Body of pancreas (tissue), 4 donors: ENCODE data around the gene RAD51C. TPM values are rescaled to one million over a fixed set of nuclear protein-coding genes. Genes with fewer than 3 reads are reported as not detected.

ENCODE experiments used
- ATAC-seq: fragments of 150-250 bp; one replicate; pipeline ENCODE4 v1.9.1; 2016
- DNase-seq, 4 donors: peaks; one replicate each; pipeline ENCODE4 v3.0.0-alpha.2; 2019
- H3K27ac ChIP-seq, 4 donors: fragments of 200-600 bp; sonication (generic); 1 replicate in 3 of 4; 2 replicates in 1 of 4; pipeline versions ENCODE4 v1.5.1 to v1.6.1; 2016 to 2019; ENCODE audit warnings: mild to moderate bottlenecking in 1 of 4, mixed read lengths in 1 of 4, moderate library complexity in 1 of 4
- H3K27me3 ChIP-seq, 2 donors: fragments of 200-600 bp; sonication (generic); one replicate each; pipeline ENCODE4 v1.6.0; 2016; ENCODE audit warnings: mild to moderate bottlenecking in 1 of 2
- H3K36me3 ChIP-seq, 2 donors: fragments of 200-600 bp; sonication (generic); replicated peaks in 1 of 2; 2 replicates each; pipeline ENCODE4 v1.5.1; 2016; ENCODE audit warnings: low read depth in 2 of 2; ENCODE audit not compliant: insufficient read depth in 1 of 2
- H3K4me1 ChIP-seq: fragments of 200-600 bp; sonication (generic); one replicate; pipeline ENCODE4 v1.6.0; 2016
- H3K4me3 ChIP-seq, 2 donors: fragments of 200-600 bp; sonication (generic); 1 replicate in 1 of 2; 2 replicates in 1 of 2; pipeline ENCODE4 v1.5.1; 2016 to 2019
- H3K9me3 ChIP-seq, 3 donors: fragments of 200-600 bp; sonication (generic); 1 replicate in 2 of 3; 2 replicates in 1 of 3; pipeline ENCODE4 v1.5.1; 2016
- CTCF ChIP-seq, 7 experiments: fragments of 450-650 bp in 4 of 7; fragments of 200-600 bp in 3 of 7; sonication (generic) in 3 of 7; IDR thresholded peaks; one replicate each; pipeline ENCODE4 v1.5.1; 2016 to 2019; ENCODE audit warnings: antibody characterized with exemption in 7 of 7
- POLR2A ChIP-seq, 3 donors: fragments of 450-650 bp; IDR thresholded peaks; one replicate each; pipeline ENCODE4 v1.6.1; 2016; ENCODE audit warnings: antibody characterized with exemption in 3 of 3, mild to moderate bottlenecking in 2 of 3
- WGBS, 2 donors: methylation state at CpG; one replicate each; pipeline ENCODE4 v1.1.5; 2017; 5-methylcytosine and 5-hydroxymethylcytosine counted together
- intact Hi-C: fragments of 100-400 bp; cut with DNase I; formaldehyde crosslinking; loops from one replicate; pipeline ENCODE4 v1.15.1; 2023
- total RNA-seq, 2 donors: library from RNA; depleted of rRNA; stranded (reverse); fragments of >200 nt; gene quantifications; one replicate each; pipeline ENCODE4 v1.1.0, GENCODE V29; 2016

RAD51C gene
- total RNA-seq, 2 donors from 2014 or later, result 3.3 to 13.2 TPM

GRCh38 chr17:58691701-58692238 is 632 bp upstream of the RAD51C start, which contains the start of gene TEX14:
TSS of gene TEX14 (minus strand) at chr17:58692045. CDS start at chr17:58652001, 40,044 bp downstream.
- intact Hi-C loops, result no loop called here
- Histone ChIP-seq H3K27me3 (no peaks in the 10 kb centered on the region), H3K27ac (peak within 1 kb of the TSS; percentile 41 to 81 (median 60)), H3K9me3 (no peaks in the 10 kb centered on the region), H3K36me3 (no peaks in the 10 kb centered on the region), H3K4me1 (peaks cover 11% of the 10 kb centered on the region), H3K4me3 (peak within 1 kb of the TSS; percentile 2 to 44)
- WGBS, 2 donors, result 85 to 91% methylated on average over 16 to 18 of the region's 19 CpGs
- DNase-seq (peak in 1 of 4 donors; percentile 16), ATAC-seq (no peak)
- no peak for TF ChIP-seq CTCF (IDR thresholded peaks at IDR 0.05)
- TF ChIP-seq POLR2A (IDR thresholded peaks at IDR 0.05), result no peak

- WGBS, 2 donors, result 69 to 71% methylated on average over 8 of the region's 8 CpGs
- intact Hi-C loops, result no loop called here
- Histone ChIP-seq H3K4me3 (no peak overlapping the region), H3K9me3 (no peaks in the 10 kb centered on the region), H3K4me1 (peaks cover 11% of the 10 kb centered on the region), H3K27me3 (no peaks in the 10 kb centered on the region), H3K27ac (peak overlapping the region in 2 of 4 donors; percentile 73 to 81), H3K36me3 (no peaks in the 10 kb centered on the region)
- ATAC-seq (no peak), DNase-seq (no peak)
- no peak for TF ChIP-seq CTCF (IDR thresholded peaks at IDR 0.05)
- no peak for TF ChIP-seq POLR2A (IDR thresholded peaks at IDR 0.05)
Measured at GRCh38 chr17:58693208-58693607, 806 bp downstream of the RAD51C start.

GRCh38 chr17:58693751-58694150 is 1.3 kb downstream of the RAD51C start:
- ATAC-seq (no peak), DNase-seq (no peak)
- H3K4me3 ChIP-seq, result no peak overlapping the region
- WGBS, 2 donors, result 61 to 74% methylated on average over 2 of the region's 2 CpGs
- H3K9me3 ChIP-seq, result no peaks in the 10 kb centered on the region
- TF ChIP-seq CTCF (IDR thresholded peaks at IDR 0.05), result no peak
- no peak for TF ChIP-seq POLR2A (IDR thresholded peaks at IDR 0.05)
- H3K4me1 ChIP-seq, result peaks cover 11% of the 10 kb centered on the region
- H3K36me3 ChIP-seq, result no peaks in the 10 kb centered on the region
- no peak overlapping the region for H3K27ac ChIP-seq
- intact Hi-C loops, result no loop called here
- H3K27me3 ChIP-seq, result no peaks in the 10 kb centered on the region

GRCh38 chr17:58694302-58694701 is 1.9 kb downstream of the RAD51C start:
- Histone ChIP-seq H3K27me3 (no peaks in the 10 kb centered on the region), H3K4me3 (no peak overlapping the region), H3K36me3 (no peaks in the 10 kb centered on the region), H3K9me3 (no peaks in the 10 kb centered on the region), H3K4me1 (peaks cover 11% of the 10 kb centered on the region), H3K27ac (no peak overlapping the region)
- ATAC-seq (no peak), DNase-seq (no peak)
- intact Hi-C loops, result no loop called here
- 90 to 94% methylated on average over 8 of the region's 8 CpGs for WGBS, 2 donors
- TF ChIP-seq POLR2A (IDR thresholded peaks at IDR 0.05) (no peak), CTCF (IDR thresholded peaks at IDR 0.05) (no peak)

- H3K36me3 ChIP-seq, result no peaks in the 10 kb centered on the region
Measured at GRCh38 chr17:58694826-58695225, 2.4 kb downstream of the RAD51C start.

More at GRCh38 chr17:58694826-58695225, 2.4 kb downstream of the RAD51C start:
- Histone ChIP-seq H3K9me3 (no peaks in the 10 kb centered on the region), H3K27ac (no peak overlapping the region), H3K4me1 (peaks cover 11% of the 10 kb centered on the region), H3K27me3 (no peaks in the 10 kb centered on the region), H3K4me3 (no peak overlapping the region)
- DNase-seq (no peak), ATAC-seq (no peak)
- TF ChIP-seq CTCF (IDR thresholded peaks at IDR 0.05), result no peak
- no peak for TF ChIP-seq POLR2A (IDR thresholded peaks at IDR 0.05)
- WGBS, 2 donors, result 82 to 88% methylated on average over 1 of the region's 1 CpG
- intact Hi-C loops, result no loop called here
